HG03196 (cell line): ENCODE measurements around the gene ALDH1A3.

Experiments
- ATAC-seq: cut with Tn5 transposase; IDR thresholded peaks from one replicate; pipeline ENCODE4 v1.9.1; 2021; ENCODE audit not compliant: unreplicated experiment

The ALDH1A3 gene

DNA sequence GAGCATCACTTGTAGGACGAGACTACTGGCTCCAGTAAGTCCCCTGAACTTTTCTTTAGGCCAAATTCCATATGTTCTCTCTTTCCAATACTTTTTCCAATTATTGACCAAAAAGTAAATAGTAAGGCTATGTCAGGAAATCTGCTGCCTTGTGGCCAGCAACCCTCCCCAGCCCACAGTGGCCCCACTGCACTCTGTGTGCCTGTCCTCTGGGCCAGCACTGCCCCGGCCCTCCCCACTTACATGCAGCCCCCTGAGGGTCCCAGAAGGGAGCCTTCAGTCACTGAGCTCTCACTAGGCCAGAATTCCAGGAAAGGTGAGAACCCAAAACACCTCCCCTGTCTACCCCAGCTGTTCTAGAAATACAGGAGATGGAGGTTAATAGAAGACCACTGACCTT lies 21.3 kb upstream of the ALDH1A3 start:
- no peak for ATAC-seq

DNA sequence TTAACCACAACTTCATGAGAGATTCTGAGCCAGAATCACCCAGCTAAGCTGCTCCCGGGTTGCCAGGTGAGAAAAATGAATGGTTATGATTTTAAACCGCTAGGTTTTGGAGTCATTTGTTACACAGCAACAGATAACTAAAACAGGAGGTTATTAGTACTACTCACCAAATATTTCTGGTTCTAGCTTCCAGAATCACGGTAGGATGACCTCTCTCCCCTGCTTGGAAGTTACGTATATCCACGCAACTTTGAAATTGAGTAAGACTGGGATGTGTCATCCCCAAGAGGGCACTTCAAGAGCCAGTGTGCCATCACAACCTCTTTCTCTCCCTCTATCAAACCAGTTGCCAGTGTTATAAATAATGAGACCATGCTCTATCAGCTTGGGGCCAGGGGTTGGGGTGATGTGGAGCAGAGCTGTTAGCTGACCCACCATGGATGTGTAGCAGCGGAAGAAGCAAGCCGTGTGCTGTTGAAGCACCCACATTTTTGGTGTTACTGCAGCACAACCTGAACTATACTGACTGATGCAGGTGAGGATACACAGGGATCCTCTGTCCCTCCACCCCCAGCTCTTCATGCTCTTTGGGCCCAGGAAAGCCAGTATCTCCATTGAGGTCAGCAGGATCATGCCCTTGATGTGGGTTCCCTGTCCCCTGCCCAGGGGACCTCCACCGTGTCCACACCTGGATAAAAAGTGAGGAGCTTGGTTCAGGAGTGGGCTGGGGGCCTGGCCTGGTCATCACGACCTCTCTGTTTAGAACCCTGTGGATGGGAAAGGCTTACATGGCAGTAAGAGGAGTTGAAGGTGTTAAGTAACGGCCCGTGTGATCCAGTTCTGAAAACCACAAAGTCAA lies 19.4 kb upstream of the ALDH1A3 start:
- ATAC-seq: no peak

DNA sequence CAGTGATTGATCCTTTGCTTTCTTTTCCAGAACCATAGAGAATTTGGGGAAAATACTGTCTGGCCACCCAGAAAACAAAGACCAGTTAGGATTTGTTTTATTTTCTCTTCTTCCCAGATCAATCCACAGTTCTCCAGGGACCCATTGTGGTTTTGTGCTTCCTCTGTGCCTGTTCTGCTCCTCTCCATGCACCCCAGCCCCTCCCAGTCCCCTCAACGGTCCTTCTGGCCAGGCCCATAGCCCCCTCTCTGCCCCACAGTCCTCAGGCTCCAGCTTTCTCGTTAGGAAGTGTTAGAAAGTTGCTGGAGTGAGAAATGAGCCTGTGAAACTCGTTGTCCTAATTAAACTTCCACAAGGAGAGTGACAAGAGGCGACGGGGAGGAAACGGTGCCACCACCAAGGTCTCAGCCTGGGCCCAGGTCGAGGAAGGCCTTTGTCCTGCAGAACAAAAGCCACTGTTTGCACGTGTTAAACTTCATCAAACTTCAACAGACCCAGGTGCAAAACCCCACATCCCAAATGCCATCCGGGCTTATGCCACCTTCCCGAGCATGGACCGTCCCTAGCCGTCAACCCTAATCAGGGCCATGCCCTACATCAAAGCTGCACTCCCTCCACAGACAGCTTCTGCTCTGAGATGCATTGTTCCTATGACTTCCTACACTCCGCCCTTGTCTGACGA lies 18.7 kb upstream of the ALDH1A3 start:
- ATAC-seq: no peak

DNA sequence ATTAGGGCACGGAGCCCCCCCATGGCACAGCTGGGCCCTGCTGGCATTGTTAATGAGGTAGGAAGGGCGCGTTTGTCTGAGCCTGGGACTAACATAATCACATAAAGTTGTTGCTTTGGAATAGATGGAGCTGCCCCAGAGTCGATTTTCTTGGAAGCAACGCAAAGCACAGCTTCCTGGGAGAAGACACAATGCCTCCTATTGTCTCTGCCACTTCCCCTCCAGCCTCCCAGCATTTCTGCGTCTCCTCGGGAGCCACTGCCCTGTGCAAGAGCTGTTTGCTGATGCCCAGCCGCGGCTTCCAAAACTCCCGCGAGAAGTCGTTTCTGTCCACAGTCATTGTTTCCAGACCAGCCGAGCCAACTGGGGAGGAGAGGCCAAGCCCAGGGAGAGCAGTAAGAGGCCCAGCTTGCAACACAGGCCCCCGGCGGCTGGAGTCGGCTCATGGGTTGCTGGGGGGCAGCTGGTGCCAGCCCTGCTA lies 18.1 kb upstream of the ALDH1A3 start:
- no peak for ATAC-seq

DNA sequence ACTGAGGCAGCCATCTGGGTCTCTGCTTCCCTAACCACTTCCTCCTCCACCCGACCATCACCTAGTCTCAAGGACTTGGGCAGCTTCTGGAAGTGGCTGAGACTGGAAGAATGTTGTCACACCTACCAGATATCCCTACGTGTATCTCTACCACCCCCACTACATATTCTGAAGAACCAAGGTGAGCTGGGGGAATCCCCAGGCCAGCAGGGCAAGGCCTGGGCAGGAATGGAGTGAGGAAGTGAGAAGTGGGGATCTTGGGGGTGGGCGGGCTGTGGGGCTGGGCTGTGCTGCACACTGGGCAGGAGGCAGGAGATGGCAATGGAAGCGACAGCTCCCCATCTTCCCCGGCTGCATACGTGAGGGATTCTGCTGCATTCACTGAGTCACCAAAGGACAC lies 17.5 kb upstream of the ALDH1A3 start:
- ATAC-seq: no peak

DNA sequence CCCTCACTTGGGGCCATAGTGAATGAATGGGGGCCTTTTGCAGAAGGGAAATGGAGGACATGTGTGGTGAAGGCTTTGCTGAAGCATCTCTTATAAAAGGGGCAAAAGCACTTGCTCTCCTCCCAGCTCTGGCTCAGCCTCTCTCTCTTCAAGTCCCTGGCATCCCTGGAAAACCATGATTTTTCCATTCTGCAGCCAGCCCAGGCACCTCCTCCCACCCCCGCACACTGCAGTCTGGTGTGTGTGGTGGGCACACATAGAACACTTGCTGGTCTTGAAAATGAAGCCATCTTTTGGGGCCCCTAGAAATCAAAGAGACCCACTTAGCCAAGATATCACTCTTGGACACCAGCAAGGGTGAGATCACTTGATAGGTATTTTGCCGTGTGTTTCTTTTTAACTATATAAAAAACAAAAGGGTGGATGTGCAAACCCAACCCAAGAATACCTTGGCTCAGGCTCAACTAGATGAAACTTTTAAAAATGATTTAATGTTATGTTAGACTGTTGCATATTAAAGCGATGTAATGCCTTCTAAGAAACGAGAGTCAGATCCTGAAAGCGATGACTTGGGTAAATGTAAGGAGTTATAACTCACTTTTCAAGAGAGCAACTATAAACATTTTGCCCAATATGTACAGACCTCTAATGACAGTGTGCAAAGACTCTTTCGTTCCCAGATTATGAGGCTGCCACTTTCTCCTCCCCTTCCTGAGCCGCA lies 16.4 kb upstream of the ALDH1A3 start:
- ATAC-seq: no peak

DNA sequence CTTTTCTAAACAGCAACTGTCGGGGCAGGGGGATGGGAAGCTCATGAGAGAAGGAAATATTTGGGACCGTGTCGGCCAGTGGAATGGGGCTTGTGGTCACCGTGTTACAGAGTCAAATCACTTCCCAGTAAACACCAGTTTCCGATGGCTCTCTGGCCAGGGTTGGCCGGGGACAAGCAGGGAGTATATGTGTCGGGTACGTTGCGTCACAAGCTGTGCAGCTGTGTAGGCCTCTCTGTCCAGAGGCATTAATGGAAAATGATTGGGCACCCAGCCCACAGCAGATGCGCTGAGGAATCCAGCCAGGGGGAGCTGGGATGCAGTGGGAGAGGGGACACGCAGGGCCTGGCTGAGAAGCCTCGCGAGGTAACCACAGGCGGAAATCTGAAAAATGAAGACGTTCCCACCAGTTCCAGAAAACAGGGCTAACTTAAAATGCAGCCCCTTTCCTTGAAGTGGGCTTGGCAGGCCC lies 15.8 kb upstream of the ALDH1A3 start:
- no peak for ATAC-seq

DNA sequence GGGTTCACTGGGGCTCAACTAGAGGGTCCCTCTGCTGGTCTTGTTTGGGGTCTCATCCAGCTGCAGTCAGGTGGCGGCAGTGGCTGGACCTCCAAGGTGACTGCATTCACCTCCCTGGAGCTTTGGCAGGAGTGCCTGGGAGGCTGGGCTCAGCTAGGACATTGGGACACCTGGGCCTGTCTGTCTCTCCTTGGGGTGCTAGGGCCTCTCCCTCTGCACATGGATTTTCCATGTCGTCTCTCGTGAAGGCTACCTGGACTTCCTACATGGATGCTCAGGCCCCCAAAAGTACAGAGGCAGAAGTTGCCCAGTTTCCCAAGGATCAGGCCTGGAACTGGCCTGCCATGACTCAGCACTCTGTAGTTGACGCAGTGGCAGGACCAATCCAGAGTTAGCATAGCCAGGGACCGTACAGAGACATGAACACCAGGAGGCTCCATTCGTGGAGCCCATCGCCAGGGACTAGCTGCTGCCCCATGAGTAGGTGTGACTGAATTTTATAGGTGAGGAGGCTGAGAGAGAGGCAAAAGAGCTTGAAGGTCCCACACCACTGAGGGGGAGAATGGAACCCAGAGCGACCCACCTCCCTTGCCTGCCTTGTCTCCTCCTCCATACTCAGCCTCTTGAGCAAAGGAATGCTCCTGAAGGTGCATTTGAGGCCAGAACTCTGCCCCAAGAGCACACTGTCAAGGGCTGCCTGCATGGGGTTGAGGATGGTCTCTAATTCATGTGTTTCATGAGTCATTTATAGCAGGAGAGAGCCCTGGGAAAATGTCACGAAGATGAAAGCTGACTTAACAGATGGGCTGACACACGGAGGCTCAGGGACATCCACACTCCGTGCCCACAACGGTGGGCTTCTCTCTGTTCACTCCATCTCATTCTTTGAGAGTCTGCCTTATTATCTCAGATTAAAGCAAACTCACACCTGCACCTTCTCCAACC lies 13.0 kb upstream of the ALDH1A3 start:
- no peak for ATAC-seq

DNA sequence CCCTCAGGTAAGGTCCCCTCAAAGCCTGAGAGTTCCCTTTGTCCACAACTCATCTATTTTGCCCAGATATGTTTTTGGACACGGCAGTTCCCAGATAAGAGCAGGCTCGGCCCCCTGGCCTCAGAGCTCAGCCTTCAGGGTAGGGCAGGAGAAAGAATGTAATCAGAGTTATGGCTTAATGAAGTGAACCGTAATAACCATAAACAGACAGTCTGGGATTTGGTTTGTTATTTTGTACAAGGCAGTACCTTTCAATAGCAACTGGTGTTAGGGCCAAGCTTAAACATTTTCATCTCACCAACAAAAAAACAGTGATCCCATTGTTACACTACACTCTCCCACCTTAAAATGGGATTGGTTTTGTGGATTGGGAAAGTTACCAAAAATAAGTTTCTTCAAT lies 12.2 kb upstream of the ALDH1A3 start:
- no peak for ATAC-seq

DNA sequence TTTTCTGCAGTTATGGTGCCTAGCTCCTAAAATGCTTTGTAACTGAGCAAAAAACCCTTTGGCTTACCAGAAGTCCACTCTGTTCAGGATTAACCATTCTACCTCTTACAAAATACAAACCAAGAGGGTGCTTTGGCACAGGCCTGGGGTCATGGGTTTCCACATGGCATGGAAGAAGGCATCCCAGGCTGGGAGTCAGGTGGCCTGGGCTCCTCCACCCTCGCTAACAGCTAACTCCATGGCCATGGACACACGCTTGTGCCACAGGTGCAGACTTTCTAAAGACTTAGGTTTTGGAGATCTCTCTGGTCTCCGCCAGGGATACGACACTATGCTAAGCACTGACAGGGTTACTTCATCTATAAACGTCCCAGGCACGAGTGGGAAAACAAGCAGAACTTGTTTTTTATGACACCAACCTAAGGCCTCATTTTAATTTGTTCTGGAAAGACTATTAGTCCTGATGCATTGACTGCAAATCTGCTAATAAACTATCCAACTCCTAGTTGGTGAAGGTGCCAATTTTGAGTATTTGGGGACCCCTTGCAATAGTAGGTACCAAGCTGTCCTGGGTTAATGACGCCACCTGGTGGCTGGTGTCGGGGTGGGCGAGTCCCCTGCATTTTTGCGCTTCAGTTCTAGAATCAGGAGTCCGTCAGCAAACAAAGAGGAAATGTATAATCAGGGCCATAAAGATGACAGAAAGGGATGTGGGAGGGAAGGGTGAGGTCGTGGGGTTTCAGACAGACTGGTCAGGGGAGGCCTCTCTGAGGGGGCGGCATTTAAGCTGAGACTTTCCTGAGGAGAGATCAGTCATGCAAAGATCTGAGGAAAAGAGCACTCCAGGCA lies 10.3 kb upstream of the ALDH1A3 start:
- ATAC-seq: no peak

DNA sequence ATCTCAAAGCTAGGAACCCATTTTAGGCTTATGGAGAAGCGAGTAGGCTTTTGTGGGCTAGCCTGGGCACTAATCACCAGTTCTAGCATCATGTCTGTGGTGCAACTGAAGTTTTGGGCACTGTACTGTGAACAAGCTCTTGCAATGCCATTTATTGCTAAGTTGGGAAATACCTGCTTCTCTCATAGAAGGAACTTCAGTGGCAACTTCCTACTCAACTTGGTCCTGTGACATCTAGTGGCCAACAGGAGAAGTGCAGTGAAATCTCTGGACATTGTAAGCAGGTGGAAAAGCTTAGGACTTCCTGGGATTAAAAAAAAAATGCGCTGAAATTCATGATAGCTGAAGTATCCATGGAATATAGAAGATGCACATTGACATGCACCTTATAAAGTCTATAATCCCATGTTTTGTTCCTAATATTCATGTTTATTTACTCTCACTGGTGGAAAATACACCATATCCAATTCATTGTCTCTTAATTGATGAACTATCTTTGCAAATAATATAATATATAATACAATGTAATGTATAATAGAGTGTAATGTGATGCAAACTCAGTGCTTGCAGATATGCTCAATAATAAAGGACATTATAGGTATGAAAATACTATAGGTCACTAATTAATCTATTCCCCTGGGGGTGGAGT lies 6.5 kb upstream of the ALDH1A3 start:
- ATAC-seq: no peak

DNA sequence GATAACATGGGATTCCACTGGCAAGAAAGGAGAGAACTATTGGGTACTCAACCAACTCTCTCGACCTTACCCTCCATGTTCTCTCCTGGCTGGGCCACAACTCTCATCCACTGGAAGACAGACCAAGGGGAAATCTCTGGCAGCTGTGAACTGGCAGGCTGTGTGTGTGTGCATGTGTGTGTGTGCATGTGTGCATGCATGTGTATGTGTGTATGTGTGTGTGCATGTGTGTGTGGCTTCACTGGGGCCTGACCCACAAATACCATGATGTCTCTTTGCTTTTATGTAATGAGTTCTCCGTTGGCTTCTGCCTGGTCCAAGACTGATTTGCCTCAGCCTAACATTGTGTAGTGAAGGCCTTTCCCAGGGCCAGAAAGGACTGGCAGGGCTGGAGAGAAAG lies 4.1 kb upstream of the ALDH1A3 start:
- no peak for ATAC-seq

DNA sequence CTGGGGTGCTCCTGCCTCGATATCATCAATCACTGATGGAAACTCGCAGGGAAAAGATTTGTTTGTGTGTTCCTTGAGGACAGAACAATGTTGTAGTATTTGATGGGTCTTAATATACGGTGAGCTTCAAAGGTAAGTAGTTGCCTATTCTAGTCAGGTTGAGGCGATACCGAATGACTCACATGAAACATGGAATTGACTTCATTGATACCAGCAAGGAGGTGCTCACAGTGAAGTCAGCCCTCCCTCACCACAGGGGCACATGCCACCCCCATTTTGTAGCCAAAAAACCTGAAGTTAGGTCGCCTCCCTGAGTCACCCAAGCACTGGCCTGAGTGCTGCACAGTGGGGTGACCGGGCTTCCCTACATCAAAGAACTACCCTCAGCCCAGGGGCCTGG lies 3.7 kb upstream of the ALDH1A3 start:
- ATAC-seq: no peak

DNA sequence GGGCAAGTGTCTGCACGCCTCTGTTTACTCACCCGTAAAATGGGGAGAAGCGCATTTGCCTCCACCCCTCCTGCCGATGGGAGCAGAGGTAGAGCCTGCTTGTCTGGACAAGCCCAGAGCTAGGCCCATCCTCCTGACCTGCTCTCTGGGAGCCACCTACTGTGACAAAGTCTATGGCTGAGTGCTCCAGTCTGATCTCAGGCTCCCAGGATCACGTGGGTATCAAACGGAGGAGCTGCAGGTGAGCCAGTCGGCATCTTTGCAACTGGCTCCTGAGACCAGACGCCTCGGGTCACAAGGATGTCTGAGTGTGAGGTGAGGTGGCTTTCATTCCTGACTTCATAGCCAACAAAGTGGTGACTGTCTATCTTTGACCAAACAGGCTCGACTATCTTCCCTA lies 2.1 kb upstream of the ALDH1A3 start:
- ATAC-seq: no peak

DNA sequence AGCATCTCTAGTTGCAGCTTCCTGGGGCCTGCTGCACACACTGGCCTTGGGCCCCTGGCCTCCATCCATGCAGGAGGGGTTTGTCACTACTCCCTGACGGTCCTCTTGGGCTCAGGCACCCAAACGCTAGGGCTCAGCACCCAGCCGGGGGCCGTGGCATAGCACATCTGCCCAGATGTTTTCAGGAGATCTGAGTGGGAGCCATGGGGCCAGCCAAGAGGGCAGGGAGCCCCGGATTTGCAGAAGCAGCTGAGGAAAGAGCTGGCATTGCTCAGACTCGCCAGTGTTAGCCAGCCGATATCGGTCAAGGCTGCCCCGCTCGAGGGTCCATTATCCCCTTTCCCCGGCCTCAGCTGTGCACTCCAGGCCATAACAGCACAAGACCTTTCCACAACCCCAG lies 1.5 kb upstream of the ALDH1A3 start:
- ATAC-seq: no peak

DNA sequence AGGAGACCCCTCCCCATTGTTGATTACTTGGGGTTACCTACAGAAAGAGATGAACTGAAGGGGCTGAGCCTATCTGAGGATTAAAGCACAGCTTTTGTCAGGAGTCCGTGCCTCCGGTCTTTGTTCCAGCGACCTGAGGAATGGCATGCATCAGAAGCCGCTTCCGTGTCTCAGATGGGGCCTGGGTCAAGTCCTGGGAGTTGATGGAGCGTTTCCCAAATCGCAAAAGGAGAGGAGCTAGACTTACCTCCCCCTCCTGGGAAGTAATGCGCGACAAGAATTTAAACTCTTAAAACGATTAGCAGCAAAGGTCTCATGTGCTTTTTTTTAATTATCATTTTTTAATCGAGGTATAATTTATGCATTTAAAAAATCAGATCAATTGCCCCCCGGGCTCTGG lies 983 bp upstream of the ALDH1A3 start:
- no peak for ATAC-seq

DNA sequence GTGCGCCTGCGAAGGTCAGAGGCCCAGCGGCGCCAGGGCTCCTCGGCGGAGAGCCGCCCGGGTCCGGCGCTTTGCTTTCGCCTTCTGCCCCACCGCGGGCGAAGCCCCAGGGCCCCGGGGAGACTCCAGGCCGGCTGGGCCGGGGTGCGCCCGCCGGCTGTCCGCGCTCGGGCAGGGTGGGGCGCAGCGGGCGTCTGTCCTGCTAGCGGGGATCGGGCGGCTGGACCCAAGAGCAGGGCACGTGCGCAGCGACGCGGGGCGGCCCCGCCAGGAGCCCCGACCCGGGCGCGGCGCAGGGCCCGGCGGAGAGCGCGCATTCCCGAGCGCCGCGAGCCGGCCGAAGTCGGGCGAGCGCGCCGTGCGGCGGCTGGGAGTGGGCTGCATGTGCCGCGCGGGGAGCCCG lies 569 bp upstream of the ALDH1A3 start:
- ATAC-seq: no peak

DNA sequence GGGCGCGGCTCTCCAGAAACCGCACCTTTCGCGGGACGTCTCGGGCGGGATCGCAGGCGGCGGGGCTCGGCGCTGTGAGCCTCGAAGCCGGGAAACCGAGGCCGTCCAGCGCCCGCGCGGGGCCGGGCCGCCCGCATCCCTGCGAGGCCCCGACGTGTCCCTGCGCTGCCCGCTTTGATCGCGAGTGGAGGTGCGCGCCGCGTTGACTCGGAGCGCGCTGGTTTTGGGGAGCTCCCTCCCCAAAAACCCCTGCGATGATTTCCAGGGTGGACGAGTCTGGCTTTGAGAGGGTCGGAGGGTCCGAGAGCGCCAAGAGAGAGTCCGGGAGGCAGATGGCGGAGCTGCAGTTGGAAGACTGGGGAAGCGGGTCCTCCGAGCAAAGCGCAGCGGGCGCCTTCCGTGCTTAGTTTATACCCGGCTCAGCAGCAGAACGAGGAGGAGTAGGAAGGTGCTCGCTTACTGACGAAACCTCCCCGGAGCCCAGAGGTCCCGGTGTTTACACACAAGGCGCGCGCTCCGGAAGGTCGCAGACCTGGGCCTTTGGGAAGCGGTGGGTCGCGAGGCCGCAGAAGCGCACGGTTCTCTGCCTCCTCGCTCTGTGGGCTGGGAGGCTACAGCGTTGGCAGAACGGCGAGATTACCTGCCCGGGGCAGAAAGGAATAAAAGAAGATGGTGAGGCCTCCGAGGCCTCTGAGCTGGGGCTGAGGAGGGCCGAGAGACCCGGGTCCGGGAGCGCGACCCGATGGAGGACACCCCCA lies 687 bp downstream of the ALDH1A3 start:
- ATAC-seq: no peak

DNA sequence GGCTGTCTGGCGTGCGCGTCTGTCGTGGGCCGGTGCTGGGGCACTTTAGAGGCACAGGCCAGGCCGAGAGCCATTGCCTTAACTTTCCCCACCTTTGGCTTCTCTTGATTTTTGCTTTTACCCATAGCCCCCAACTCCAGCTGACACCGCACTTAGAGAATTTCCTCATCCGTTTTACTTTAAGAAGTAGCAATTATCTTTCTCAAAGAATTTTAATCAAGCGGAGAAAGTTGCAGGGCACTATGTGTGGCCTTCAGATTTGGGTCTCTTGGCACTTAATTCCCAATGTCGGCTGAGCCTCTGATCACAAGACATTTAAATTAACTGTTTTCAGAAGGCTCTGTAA lies 1.2 kb downstream of the ALDH1A3 start:
- ATAC-seq: no peak
